SU-DHL-6 (cell line): ENCODE measurements around the gene PSMA5.

Experiments
- EZH2phosphoT487 ChIP-seq: fragments of 200-600 bp; sonication (generic), shearing (Covaris generic); conservative IDR thresholded peaks from 2 replicates; pipeline ENCODE4 v1.6.1; 2018; ENCODE audit warnings: mild to moderate bottlenecking, antibody characterized with exemption, low read length, moderate library complexity, mixed read lengths
- TF ChIP-seq, protein P1 (sequence below): fragments of 200-600 bp; sonication (generic); IDR thresholded peaks from one replicate; pipeline ENCODE4 v1.5.1; 2017; ENCODE audit warnings: antibody characterized with exemption, mild to moderate bottlenecking, low read length, moderate library complexity; ENCODE audit not compliant: insufficient read depth, poor library complexity, severe bottlenecking

DNA sequence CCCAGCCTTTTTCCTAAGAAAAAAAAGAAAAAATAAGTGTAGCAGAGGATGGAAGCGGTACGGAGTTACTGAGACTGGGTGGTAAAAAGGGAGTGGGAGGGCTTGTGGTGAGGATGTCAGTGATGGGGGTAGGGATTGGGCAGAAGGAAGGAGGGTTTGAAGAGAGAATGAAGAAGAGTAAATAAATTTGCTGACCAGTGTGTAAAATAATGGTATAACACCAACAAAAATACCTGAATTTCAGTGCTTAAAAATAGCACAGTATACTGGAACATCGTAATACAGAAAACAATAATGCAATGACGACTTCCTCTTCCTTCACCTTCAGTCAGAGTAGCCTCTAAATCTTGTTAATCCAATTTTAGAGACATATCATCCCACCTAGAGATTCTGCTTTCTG is 21.3 kb upstream of the PSMA5 start:
- TF ChIP-seq, protein P1, sequence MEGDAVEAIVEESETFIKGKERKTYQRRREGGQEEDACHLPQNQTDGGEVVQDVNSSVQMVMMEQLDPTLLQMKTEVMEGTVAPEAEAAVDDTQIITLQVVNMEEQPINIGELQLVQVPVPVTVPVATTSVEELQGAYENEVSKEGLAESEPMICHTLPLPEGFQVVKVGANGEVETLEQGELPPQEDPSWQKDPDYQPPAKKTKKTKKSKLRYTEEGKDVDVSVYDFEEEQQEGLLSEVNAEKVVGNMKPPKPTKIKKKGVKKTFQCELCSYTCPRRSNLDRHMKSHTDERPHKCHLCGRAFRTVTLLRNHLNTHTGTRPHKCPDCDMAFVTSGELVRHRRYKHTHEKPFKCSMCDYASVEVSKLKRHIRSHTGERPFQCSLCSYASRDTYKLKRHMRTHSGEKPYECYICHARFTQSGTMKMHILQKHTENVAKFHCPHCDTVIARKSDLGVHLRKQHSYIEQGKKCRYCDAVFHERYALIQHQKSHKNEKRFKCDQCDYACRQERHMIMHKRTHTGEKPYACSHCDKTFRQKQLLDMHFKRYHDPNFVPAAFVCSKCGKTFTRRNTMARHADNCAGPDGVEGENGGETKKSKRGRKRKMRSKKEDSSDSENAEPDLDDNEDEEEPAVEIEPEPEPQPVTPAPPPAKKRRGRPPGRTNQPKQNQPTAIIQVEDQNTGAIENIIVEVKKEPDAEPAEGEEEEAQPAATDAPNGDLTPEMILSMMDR: no peak
- TF ChIP-seq EZH2phosphoT487: no peak
